IgD-negative memory B cell (primary cell): Measurements from ENCODE around the gene TTLL11. TPM values are rescaled to one million over a fixed set of nuclear protein-coding genes. Genes with fewer than 3 reads are reported as not detected.

Source experiments
- H3K27ac Mint-ChIP-seq, 3 donors: one replicate each; pipeline ENCODE4 v1.8.0; 2020 to 2022; ENCODE audit warnings: mild to moderate bottlenecking in 3 of 3, mixed read lengths in 3 of 3, moderate library complexity in 1 of 3
- H3K27me3 Mint-ChIP-seq: one replicate; pipeline ENCODE4 v1.8.0; 2021; ENCODE audit warnings: mixed read lengths
- H3K36me3 Mint-ChIP-seq: one replicate; pipeline ENCODE4 v1.8.0; 2020; ENCODE audit warnings: mild to moderate bottlenecking, mixed read lengths
- H3K4me1 Mint-ChIP-seq, 3 donors: one replicate each; pipeline ENCODE4 v1.8.0; 2020 to 2022; ENCODE audit warnings: mixed read lengths in 3 of 3, mild to moderate bottlenecking in 1 of 3
- H3K4me3 Mint-ChIP-seq, 4 donors: one replicate each; pipeline ENCODE4 v1.8.0; 2020 to 2022; ENCODE audit warnings: mild to moderate bottlenecking in 4 of 4, mixed read lengths in 4 of 4, moderate library complexity in 3 of 4
- H3K9me3 Mint-ChIP-seq, 3 donors: one replicate each; pipeline ENCODE4 v1.8.0; 2020 to 2021; ENCODE audit warnings: mixed read lengths in 3 of 3, mild to moderate bottlenecking in 1 of 3
- polyA plus RNA-seq: library from polyadenylated mRNA; unstranded; fragments of 300-500 nt; fragmentation: Illumina TruSeq; gene quantifications from one replicate; pipeline ENCODE4 v1.2.3, GENCODE V29; 2021

The TTLL11 gene
- polyA plus RNA-seq, 1 donor from 2014 or later: 6.0 TPM

- Mint-ChIP-seq H3K4me1 (peaks cover 0 to 6% (median 3%) of the 10 kb centered on the region in 3 donors), H3K9me3 (no peaks in the 10 kb centered on the region), H3K27ac (no peak overlapping the region), H3K36me3 (peaks cover 3% of the 10 kb centered on the region), H3K4me3 (no peak overlapping the region), H3K27me3 (no peaks in the 10 kb centered on the region)
These were observed 175.5 kb downstream of the TTLL11 start for GRCh38 chr9:121917375-121918335.

- H3K27ac Mint-ChIP-seq: no peak overlapping the region
- H3K36me3 Mint-ChIP-seq: peaks cover 3% of the 10 kb centered on the region
- H3K4me3 Mint-ChIP-seq: no peak overlapping the region
- H3K9me3 Mint-ChIP-seq: no peaks in the 10 kb centered on the region
- H3K4me1 Mint-ChIP-seq: no peaks in the 10 kb centered on the region
- H3K27me3 Mint-ChIP-seq: no peaks in the 10 kb centered on the region
These were observed 177.8 kb downstream of the TTLL11 start for GRCh38 chr9:121915304-121915625.

- no peak overlapping the region for H3K4me3 Mint-ChIP-seq
- no peaks in the 10 kb centered on the region for H3K4me1 Mint-ChIP-seq
- no peak overlapping the region for H3K27ac Mint-ChIP-seq
- H3K9me3 Mint-ChIP-seq: no peaks in the 10 kb centered on the region
- no peaks in the 10 kb centered on the region for H3K27me3 Mint-ChIP-seq
- H3K36me3 Mint-ChIP-seq: peaks cover 3% of the 10 kb centered on the region
These were observed 178.4 kb downstream of the TTLL11 start for GRCh38 chr9:121914604-121915303.

GRCh38 chr9:121914017-121914595 lies 179.0 kb downstream of the TTLL11 start:
- Mint-ChIP-seq H3K9me3 (no peaks in the 10 kb centered on the region), H3K4me1 (no peaks in the 10 kb centered on the region), H3K27ac (no peak overlapping the region), H3K36me3 (peaks cover 3% of the 10 kb centered on the region), H3K4me3 (no peak overlapping the region), H3K27me3 (no peaks in the 10 kb centered on the region)

- peaks cover 3% of the 10 kb centered on the region for H3K36me3 Mint-ChIP-seq
- no peaks in the 10 kb centered on the region for H3K9me3 Mint-ChIP-seq
- H3K27ac Mint-ChIP-seq: no peak overlapping the region
- no peaks in the 10 kb centered on the region for H3K27me3 Mint-ChIP-seq
- H3K4me3 Mint-ChIP-seq: no peak overlapping the region
- no peaks in the 10 kb centered on the region for H3K4me1 Mint-ChIP-seq
These were observed 180.1 kb downstream of the TTLL11 start for GRCh38 chr9:121912812-121913627.

- H3K27me3 Mint-ChIP-seq: no peaks in the 10 kb centered on the region
- no peak overlapping the region for H3K4me3 Mint-ChIP-seq
- H3K9me3 Mint-ChIP-seq: no peaks in the 10 kb centered on the region
- peaks cover 0 to 2% (median 0%) of the 10 kb centered on the region in 3 donors for H3K4me1 Mint-ChIP-seq
- H3K36me3 Mint-ChIP-seq: no peaks in the 10 kb centered on the region
- no peak overlapping the region for H3K27ac Mint-ChIP-seq
These were observed 182.5 kb downstream of the TTLL11 start for GRCh38 chr9:121910491-121911040.

- Mint-ChIP-seq H3K36me3 (no peaks in the 10 kb centered on the region), H3K4me3 (no peak overlapping the region), H3K27ac (no peak overlapping the region), H3K9me3 (no peaks in the 10 kb centered on the region), H3K27me3 (no peaks in the 10 kb centered on the region), H3K4me1 (peaks cover 0 to 2% (median 0%) of the 10 kb centered on the region in 3 donors)
These were observed 184.0 kb downstream of the TTLL11 start for GRCh38 chr9:121909111-121909510.

- Mint-ChIP-seq H3K27ac (no peak overlapping the region), H3K27me3 (no peaks in the 10 kb centered on the region), H3K4me3 (no peak overlapping the region), H3K9me3 (no peaks in the 10 kb centered on the region), H3K4me1 (peaks cover 0 to 2% (median 0%) of the 10 kb centered on the region in 3 donors), H3K36me3 (no peaks in the 10 kb centered on the region)
These were observed 186.8 kb downstream of the TTLL11 start for GRCh38 chr9:121906074-121906870.

GRCh38 chr9:121902461-121903135 lies 190.5 kb downstream of the TTLL11 start:
- H3K27me3 Mint-ChIP-seq: no peaks in the 10 kb centered on the region
- H3K4me1 Mint-ChIP-seq: peaks cover 0 to 4% (median 3%) of the 10 kb centered on the region in 3 donors
- H3K4me3 Mint-ChIP-seq: peak overlapping the region in 1 of 4 donors; percentile 29

GRCh38 chr9:121901616-121902015 lies 191.5 kb downstream of the TTLL11 start:
- Mint-ChIP-seq H3K27ac (no peak overlapping the region), H3K4me1 (peaks cover 0 to 4% (median 3%) of the 10 kb centered on the region in 3 donors), H3K36me3 (no peaks in the 10 kb centered on the region), H3K27me3 (no peaks in the 10 kb centered on the region), H3K9me3 (peaks cover 4 to 11% (median 5%) of the 10 kb centered on the region in 3 donors), H3K4me3 (no peak overlapping the region)

More at GRCh38 chr9:121902461-121903135, 190.5 kb downstream of the TTLL11 start:
- Mint-ChIP-seq H3K9me3 (peaks cover 4 to 11% (median 5%) of the 10 kb centered on the region in 3 donors), H3K36me3 (no peaks in the 10 kb centered on the region), H3K27ac (peak overlapping the region in 1 of 3 donors; percentile 64)

GRCh38 chr9:121900163-121900562 lies 192.9 kb downstream of the TTLL11 start:
- no peak overlapping the region for H3K27ac Mint-ChIP-seq
- peaks cover 4 to 11% (median 5%) of the 10 kb centered on the region in 3 donors for H3K9me3 Mint-ChIP-seq
- H3K36me3 Mint-ChIP-seq: no peaks in the 10 kb centered on the region
- no peak overlapping the region for H3K4me3 Mint-ChIP-seq
- H3K27me3 Mint-ChIP-seq: no peaks in the 10 kb centered on the region
- peaks cover 0 to 3% (median 2%) of the 10 kb centered on the region in 3 donors for H3K4me1 Mint-ChIP-seq

GRCh38 chr9:121898856-121899255 lies 194.3 kb downstream of the TTLL11 start:
- Mint-ChIP-seq H3K27me3 (no peaks in the 10 kb centered on the region), H3K36me3 (no peaks in the 10 kb centered on the region), H3K4me3 (no peak overlapping the region), H3K4me1 (peaks cover 0 to 3% (median 2%) of the 10 kb centered on the region in 3 donors), H3K9me3 (peaks cover 5 to 11% (median 5%) of the 10 kb centered on the region in 3 donors), H3K27ac (no peak overlapping the region)

GRCh38 chr9:121897140-121897539 lies 196.0 kb downstream of the TTLL11 start:
- peak overlapping the region in 1 of 4 donors; percentile 29 for H3K4me3 Mint-ChIP-seq
- no peak overlapping the region for H3K27ac Mint-ChIP-seq
- H3K4me1 Mint-ChIP-seq: peaks cover 0 to 3% (median 2%) of the 10 kb centered on the region in 3 donors
- peaks cover 5 to 11% (median 5%) of the 10 kb centered on the region in 3 donors for H3K9me3 Mint-ChIP-seq
- H3K27me3 Mint-ChIP-seq: no peaks in the 10 kb centered on the region
- no peaks in the 10 kb centered on the region for H3K36me3 Mint-ChIP-seq
